GM18505 (cell line): ENCODE data around the gene NDUFC1.
A peak's percentile ranks its signal among the peaks of the same experiment; 100 is the strongest.
"Not testable (repeated sequence)": the region's sequence is repeated elsewhere in the genome, so short reads cannot be mapped to it uniquely, and the experiment has no call there.

Experiments used
- ATAC-seq: cut with Tn5 transposase; IDR thresholded peaks from one replicate; pipeline ENCODE4 v1.9.1; 2021; ENCODE audit not compliant: unreplicated experiment
- POLR2A ChIP-seq: IDR thresholded peaks from 4 replicates; pipeline ENCODE4 v1.6.1; 2011; ENCODE audit warnings: borderline replicate concordance; ENCODE audit not compliant: insufficient read depth, insufficient read length; ENCODE audit errors: extremely low read depth

NDUFC1 gene

GRCh38 chr4:139301821-139302611, at the start of gene NDUFC1:
NDUFC1 (minus strand) TSS chr4:139302477; CDS start chr4:139295798, 6,679 bp downstream.
- no peak for TF ChIP-seq POLR2A
- ATAC-seq: peak; percentile 31

GRCh38 chr4:139337612-139338011, 35.3 kb upstream of the NDUFC1 start:
- TF ChIP-seq POLR2A: no peak
- no peak for ATAC-seq

GRCh38 chr4:139333046-139333445, 30.8 kb upstream of the NDUFC1 start:
- no peak for TF ChIP-seq POLR2A
- no peak for ATAC-seq

- no peak for ATAC-seq
- TF ChIP-seq POLR2A: no peak
Measured at GRCh38 chr4:139331185-139331584, 28.9 kb upstream of the NDUFC1 start.

- TF ChIP-seq POLR2A: no peak
- no peak for ATAC-seq
Measured at GRCh38 chr4:139330283-139330682, 28.0 kb upstream of the NDUFC1 start.

- no peak for TF ChIP-seq POLR2A
- no peak for ATAC-seq
Measured at GRCh38 chr4:139329665-139330200, 27.5 kb upstream of the NDUFC1 start.

- no peak for ATAC-seq
- TF ChIP-seq POLR2A: no peak
Measured at GRCh38 chr4:139324620-139325019, 22.3 kb upstream of the NDUFC1 start.

GRCh38 chr4:139322541-139322940, 20.3 kb upstream of the NDUFC1 start:
- ATAC-seq: not testable (repeated sequence)

- not testable (repeated sequence) for ATAC-seq
Measured at GRCh38 chr4:139322070-139322469, 19.8 kb upstream of the NDUFC1 start.

- no peak for TF ChIP-seq POLR2A
- ATAC-seq: no peak
Measured at GRCh38 chr4:139319571-139319970, 17.3 kb upstream of the NDUFC1 start.

GRCh38 chr4:139317635-139318034, 15.4 kb upstream of the NDUFC1 start:
- TF ChIP-seq POLR2A: no peak
- no peak for ATAC-seq

- ATAC-seq: no peak
- no peak for TF ChIP-seq POLR2A
Measured at GRCh38 chr4:139316733-139317132, 14.5 kb upstream of the NDUFC1 start.

- no peak for TF ChIP-seq POLR2A
- ATAC-seq: peak; percentile 79
Measured at GRCh38 chr4:139315221-139315675, 13.0 kb upstream of the NDUFC1 start.

- no peak for ATAC-seq
- TF ChIP-seq POLR2A: no peak
Measured at GRCh38 chr4:139314047-139314800, 11.9 kb upstream of the NDUFC1 start.

GRCh38 chr4:139313414-139313813, 11.1 kb upstream of the NDUFC1 start:
- ATAC-seq: not testable (repeated sequence)
